Measurements from ENCODE around the gene CIDEC. TPM values are rescaled to one million over a fixed set of nuclear protein-coding genes. Genes with fewer than 3 reads are reported as not detected.

CIDEC gene
- total and polyA plus RNA-seq, 2 of the 13 experiments (the other 11 are each of a cell fraction or from before 2014, with no cell fraction given): 2.5 to 10.4 TPM

DNA sequence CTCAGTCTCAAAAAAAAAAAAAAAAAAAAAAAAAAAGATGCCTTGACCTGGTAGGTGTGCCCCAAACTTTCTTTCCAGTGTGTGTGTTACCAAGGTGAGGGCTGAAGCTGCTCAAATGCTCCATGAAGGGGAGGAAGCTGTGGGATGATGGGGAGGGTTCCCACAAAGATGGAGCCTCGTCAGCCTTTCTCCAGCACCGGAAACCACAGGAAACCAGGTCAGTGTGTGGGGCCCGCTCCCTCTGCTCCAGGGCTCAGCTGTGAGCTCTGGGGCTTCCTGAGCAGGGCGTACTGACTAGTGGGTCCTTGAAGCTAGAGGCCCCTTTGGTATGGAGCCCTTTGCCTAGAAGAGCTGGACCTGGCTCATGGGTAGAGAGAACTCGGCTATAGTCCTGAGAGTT, 21.9 kb upstream of the CIDEC start (continued):
- TF ChIP-seq MTA1 (CRISPR knock-in tag; IDR thresholded peaks at IDR 0.05; ENCODE audit: borderline replicate concordance) (0 out of 2 replicates have a peak, but pooled peaks have one; percentile 11), ETV5 (CRISPR knock-in tag; IDR thresholded peaks at IDR 0.05; ENCODE audit: borderline replicate concordance) (peak; percentile 64; the same call in 1 of the 2 replicates), GABPB1 (CRISPR knock-in tag; IDR thresholded peaks at IDR 0.05) (peak; percentile 58), TARDBP (CRISPR knock-in tag; IDR thresholded peaks at IDR 0.05) (0 out of 2 replicates have a peak, but pooled peaks have one; percentile 15), MED1 (CRISPR knock-in tag; IDR thresholded peaks at IDR 0.05) (peak; percentile 48), YY1 (IDR thresholded peaks at IDR 0.05; ENCODE audit: insufficient read depth, insufficient replicate concordance, low read depth, low read length) (peak; percentile 73), ZNF616 (CRISPR knock-in tag; IDR thresholded peaks at IDR 0.05; ENCODE audit: low read depth) (0 out of 2 replicates have a peak, but pooled peaks have one; percentile 21), ZNF598 (CRISPR knock-in tag; IDR thresholded peaks at IDR 0.05; ENCODE audit: borderline replicate concordance) (0 out of 2 replicates have a peak, but pooled peaks have one; percentile 5), ZNF224 (CRISPR knock-in tag; IDR thresholded peaks at IDR 0.05) (0 out of 2 replicates have a peak, but pooled peaks have one; percentile 18), ZNF567 (CRISPR knock-in tag; IDR thresholded peaks at IDR 0.05; ENCODE audit: borderline replicate concordance) (0 out of 2 replicates have a peak, but pooled peaks have one; percentile 1)
- TF ChIP-seq, protein P1, sequence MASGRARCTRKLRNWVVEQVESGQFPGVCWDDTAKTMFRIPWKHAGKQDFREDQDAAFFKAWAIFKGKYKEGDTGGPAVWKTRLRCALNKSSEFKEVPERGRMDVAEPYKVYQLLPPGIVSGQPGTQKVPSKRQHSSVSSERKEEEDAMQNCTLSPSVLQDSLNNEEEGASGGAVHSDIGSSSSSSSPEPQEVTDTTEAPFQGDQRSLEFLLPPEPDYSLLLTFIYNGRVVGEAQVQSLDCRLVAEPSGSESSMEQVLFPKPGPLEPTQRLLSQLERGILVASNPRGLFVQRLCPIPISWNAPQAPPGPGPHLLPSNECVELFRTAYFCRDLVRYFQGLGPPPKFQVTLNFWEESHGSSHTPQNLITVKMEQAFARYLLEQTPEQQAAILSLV (CRISPR knock-in tag; IDR thresholded peaks at IDR 0.05; ENCODE audit: borderline replicate concordance): 0 out of 2 replicates have a peak, but pooled peaks have one; percentile 62
- TF ChIP-seq, protein P2, sequence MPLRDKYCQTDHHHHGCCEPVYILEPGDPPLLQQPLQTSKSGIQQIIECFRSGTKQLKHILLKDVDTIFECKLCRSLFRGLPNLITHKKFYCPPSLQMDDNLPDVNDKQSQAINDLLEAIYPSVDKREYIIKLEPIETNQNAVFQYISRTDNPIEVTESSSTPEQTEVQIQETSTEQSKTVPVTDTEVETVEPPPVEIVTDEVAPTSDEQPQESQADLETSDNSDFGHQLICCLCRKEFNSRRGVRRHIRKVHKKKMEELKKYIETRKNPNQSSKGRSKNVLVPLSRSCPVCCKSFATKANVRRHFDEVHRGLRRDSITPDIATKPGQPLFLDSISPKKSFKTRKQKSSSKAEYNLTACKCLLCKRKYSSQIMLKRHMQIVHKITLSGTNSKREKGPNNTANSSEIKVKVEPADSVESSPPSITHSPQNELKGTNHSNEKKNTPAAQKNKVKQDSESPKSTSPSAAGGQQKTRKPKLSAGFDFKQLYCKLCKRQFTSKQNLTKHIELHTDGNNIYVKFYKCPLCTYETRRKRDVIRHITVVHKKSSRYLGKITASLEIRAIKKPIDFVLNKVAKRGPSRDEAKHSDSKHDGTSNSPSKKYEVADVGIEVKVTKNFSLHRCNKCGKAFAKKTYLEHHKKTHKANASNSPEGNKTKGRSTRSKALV (CRISPR knock-in tag; IDR thresholded peaks at IDR 0.05): 0 out of 2 replicates have a peak, but pooled peaks have one; percentile 28
- TF ChIP-seq, protein P3, sequence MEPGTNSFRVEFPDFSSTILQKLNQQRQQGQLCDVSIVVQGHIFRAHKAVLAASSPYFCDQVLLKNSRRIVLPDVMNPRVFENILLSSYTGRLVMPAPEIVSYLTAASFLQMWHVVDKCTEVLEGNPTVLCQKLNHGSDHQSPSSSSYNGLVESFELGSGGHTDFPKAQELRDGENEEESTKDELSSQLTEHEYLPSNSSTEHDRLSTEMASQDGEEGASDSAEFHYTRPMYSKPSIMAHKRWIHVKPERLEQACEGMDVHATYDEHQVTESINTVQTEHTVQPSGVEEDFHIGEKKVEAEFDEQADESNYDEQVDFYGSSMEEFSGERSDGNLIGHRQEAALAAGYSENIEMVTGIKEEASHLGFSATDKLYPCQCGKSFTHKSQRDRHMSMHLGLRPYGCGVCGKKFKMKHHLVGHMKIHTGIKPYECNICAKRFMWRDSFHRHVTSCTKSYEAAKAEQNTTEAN (CRISPR knock-in tag; conservative IDR thresholded peaks at IDR 0.05): 0 out of 2 replicates have a peak, but pooled peaks have one; percentile 19
- TF ChIP-seq, protein P4, sequence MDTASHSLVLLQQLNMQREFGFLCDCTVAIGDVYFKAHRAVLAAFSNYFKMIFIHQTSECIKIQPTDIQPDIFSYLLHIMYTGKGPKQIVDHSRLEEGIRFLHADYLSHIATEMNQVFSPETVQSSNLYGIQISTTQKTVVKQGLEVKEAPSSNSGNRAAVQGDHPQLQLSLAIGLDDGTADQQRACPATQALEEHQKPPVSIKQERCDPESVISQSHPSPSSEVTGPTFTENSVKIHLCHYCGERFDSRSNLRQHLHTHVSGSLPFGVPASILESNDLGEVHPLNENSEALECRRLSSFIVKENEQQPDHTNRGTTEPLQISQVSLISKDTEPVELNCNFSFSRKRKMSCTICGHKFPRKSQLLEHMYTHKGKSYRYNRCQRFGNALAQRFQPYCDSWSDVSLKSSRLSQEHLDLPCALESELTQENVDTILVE (CRISPR knock-in tag; IDR thresholded peaks at IDR 0.05): peak; percentile 22; the same call in 1 of the 2 replicates
- TF ChIP-seq, protein P5, sequence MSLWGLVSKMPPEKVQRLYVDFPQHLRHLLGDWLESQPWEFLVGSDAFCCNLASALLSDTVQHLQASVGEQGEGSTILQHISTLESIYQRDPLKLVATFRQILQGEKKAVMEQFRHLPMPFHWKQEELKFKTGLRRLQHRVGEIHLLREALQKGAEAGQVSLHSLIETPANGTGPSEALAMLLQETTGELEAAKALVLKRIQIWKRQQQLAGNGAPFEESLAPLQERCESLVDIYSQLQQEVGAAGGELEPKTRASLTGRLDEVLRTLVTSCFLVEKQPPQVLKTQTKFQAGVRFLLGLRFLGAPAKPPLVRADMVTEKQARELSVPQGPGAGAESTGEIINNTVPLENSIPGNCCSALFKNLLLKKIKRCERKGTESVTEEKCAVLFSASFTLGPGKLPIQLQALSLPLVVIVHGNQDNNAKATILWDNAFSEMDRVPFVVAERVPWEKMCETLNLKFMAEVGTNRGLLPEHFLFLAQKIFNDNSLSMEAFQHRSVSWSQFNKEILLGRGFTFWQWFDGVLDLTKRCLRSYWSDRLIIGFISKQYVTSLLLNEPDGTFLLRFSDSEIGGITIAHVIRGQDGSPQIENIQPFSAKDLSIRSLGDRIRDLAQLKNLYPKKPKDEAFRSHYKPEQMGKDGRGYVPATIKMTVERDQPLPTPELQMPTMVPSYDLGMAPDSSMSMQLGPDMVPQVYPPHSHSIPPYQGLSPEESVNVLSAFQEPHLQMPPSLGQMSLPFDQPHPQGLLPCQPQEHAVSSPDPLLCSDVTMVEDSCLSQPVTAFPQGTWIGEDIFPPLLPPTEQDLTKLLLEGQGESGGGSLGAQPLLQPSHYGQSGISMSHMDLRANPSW (CRISPR knock-in tag; IDR thresholded peaks at IDR 0.05; ENCODE audit: borderline replicate concordance): 0 out of 2 replicates have a peak, but pooled peaks have one; percentile 11
- TF ChIP-seq, protein P6, sequence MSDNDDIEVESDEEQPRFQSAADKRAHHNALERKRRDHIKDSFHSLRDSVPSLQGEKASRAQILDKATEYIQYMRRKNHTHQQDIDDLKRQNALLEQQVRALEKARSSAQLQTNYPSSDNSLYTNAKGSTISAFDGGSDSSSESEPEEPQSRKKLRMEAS (IDR thresholded peaks at IDR 0.05): peak; percentile 50; the same call in 1 of the 2 replicates
- TF ChIP-seq, protein P7, sequence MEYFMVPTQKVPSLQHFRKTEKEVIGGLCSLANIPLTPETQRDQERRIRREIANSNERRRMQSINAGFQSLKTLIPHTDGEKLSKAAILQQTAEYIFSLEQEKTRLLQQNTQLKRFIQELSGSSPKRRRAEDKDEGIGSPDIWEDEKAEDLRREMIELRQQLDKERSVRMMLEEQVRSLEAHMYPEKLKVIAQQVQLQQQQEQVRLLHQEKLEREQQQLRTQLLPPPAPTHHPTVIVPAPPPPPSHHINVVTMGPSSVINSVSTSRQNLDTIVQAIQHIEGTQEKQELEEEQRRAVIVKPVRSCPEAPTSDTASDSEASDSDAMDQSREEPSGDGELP (IDR thresholded peaks at IDR 0.05; ENCODE audit: borderline replicate concordance, low read depth): peak; percentile 71

All from HepG2 (cell line).